AG09309 (cell line): Measurements from ENCODE around the gene IL31.

Source experiments
- DNase-seq: peaks from one replicate; pipeline ENCODE4 v3.0.0-alpha.2; 2010; ENCODE audit warnings: low read depth
- H3K4me3 ChIP-seq: 2 replicates; pipeline ENCODE4 v1.5.1; 2011; ENCODE audit warnings: mild to moderate bottlenecking, low read depth, low read length, moderate library complexity; ENCODE audit not compliant: control insufficient read depth
- TF ChIP-seq, protein P1 (sequence below): IDR thresholded peaks from 2 replicates; pipeline ENCODE4 v1.5.1; 2011; ENCODE audit warnings: mild to moderate bottlenecking, low read depth, low read length, inconsistent platforms; ENCODE audit not compliant: insufficient read depth, control insufficient read depth; ENCODE audit errors: missing control alignments

The IL31 gene

GRCh38 chr12:122133192-122133950 lies 40.6 kb downstream of the IL31 start:
- DNase-seq: no peak
- H3K4me3 ChIP-seq: no peak overlapping the region
- TF ChIP-seq, protein P1, sequence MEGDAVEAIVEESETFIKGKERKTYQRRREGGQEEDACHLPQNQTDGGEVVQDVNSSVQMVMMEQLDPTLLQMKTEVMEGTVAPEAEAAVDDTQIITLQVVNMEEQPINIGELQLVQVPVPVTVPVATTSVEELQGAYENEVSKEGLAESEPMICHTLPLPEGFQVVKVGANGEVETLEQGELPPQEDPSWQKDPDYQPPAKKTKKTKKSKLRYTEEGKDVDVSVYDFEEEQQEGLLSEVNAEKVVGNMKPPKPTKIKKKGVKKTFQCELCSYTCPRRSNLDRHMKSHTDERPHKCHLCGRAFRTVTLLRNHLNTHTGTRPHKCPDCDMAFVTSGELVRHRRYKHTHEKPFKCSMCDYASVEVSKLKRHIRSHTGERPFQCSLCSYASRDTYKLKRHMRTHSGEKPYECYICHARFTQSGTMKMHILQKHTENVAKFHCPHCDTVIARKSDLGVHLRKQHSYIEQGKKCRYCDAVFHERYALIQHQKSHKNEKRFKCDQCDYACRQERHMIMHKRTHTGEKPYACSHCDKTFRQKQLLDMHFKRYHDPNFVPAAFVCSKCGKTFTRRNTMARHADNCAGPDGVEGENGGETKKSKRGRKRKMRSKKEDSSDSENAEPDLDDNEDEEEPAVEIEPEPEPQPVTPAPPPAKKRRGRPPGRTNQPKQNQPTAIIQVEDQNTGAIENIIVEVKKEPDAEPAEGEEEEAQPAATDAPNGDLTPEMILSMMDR: no peak

- no peak overlapping the region for H3K4me3 ChIP-seq
- TF ChIP-seq, protein P1: no peak
- no peak for DNase-seq
Observed at GRCh38 chr12:122130150-122130549, 43.9 kb downstream of the IL31 start.

DNA sequence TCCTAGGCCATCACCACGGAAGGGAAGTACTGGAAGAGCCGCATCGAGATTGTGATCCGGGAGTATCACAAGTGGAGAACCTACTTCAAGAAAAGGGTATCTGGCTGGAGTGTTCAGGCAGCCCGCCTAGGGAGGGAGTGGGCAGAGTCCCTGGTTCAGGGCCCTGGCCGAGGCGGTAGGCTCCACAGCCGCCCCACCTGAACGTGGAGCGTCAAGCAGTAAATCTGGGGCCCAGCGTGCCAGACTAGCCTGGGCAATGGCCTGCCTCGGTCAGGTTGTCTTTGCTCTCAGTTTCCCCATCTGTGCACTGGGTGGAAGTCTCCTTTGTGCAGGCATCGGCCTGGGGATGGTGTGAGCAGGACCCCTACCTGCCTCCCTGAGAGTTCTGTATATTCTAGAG lies 44.9 kb downstream of the IL31 start:
- DNase-seq: no peak
- no peak overlapping the region for H3K4me3 ChIP-seq
- TF ChIP-seq, protein P1: no peak

- TF ChIP-seq, protein P1: no peak
- no peak for DNase-seq
- H3K4me3 ChIP-seq: no peak overlapping the region
Observed at GRCh38 chr12:122128481-122128880, 45.5 kb downstream of the IL31 start.

DNA sequence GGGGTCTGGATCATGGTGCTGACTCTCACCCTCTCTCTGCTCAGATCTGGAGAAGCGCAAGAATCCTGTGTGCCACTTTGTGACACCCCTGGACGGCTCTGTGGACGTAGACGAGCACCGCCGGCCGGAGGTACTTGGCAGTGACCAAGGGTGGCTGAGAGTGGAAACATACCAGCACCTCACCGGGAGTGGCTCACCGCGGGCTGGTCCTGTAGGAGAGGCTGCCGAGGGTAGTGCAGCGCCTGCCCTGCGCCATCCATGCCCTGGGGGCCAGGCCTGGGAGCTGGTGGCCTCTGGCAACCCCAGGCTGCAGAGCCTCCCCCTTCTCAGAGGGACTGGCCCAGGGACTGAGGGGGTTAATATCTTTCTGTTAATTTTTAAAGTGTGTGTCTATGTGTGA lies 46.2 kb downstream of the IL31 start:
- no peak for DNase-seq
- H3K4me3 ChIP-seq: no peak overlapping the region
- TF ChIP-seq, protein P1: no peak

DNA sequence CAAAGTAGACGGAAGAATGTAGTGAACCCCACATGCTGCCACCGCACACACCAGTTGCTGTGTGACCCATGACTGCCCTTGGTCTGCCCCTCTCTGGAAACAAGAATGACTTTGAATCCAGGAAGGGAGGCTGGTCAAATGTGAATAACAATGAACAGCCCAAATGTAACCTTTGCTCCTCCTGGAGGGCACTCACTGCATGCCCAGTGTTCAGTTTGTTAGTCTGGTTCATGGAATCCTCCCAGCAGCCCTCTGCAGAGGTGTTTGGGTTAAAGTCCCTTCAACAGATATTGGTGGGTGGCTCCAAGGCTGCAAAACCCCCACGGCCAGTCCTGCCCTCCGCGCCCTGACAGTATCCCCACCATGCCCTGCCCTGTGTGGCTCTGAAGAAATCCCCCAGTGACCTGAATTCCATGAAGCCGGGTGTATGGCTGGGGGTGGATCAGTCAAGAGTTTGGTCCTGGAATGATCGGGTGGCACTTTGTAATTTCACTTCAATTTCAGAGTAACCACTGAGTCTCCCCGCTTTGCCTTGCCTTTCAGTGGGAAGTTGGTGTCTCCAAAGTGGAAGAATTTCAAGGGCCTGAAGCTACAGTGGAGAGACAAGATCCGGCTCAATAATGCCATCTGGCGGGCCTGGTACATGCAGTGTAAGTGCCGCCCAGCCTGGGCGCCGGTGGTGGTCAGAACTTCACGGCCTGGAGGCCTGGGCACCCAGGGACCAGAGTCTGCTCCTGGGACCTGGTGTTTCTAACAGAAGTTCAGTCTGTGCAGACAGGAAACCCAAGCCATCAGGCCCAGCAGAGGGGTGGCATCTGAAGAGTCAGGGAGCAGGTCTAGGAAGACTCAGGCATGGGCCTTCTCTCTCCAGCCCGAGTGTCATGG lies 47.1 kb downstream of the IL31 start:
- H3K4me3 ChIP-seq: no peak overlapping the region
- no peak for DNase-seq
- TF ChIP-seq, protein P1: peak; percentile 26
